ENCODE data around the gene DNAJC21. TPM values are rescaled to one million over a fixed set of nuclear protein-coding genes. Genes with fewer than 3 reads are reported as not detected.

DNAJC21 gene
- total and polyA plus RNA-seq, 10 donors, result 16.3 to 35.2 (median 29.1) TPM

DNA sequence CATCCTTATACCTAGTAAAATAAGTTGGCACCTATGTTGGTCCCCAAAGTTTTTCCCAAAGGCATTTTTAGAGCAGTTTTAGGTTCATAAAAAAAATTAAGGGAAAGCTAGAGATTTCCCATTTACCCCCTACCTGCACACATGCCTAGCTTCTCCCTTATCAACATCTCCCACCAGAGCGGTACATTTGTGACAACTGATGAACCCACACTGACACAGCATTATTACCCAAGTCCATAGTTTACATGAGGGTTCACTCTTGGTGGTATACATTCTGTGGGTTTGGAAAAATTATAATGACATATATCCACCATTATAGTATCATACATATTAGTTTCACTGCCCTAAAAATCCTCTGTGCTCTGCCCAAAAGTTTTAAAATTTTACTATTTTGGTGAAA, 26.1 kb upstream of the DNAJC21 start:
- H3K36me3 ChIP-seq, result peaks cover 0 to 35% (median 5%) of the 10 kb centered on the region in 6 donors
- H3K4me3 ChIP-seq, result no peak overlapping the region
- no peaks in the 10 kb centered on the region for H3K9me3 ChIP-seq
- H3K27me3 ChIP-seq (replicated peaks in 1 of 7), result no peaks in the 10 kb centered on the region
- TF ChIP-seq POLR2A (IDR thresholded peaks at IDR 0.05) (no peak), POLR2AphosphoS5 (IDR thresholded peaks at IDR 0.05) (no peak)
- TF ChIP-seq, protein P1, sequence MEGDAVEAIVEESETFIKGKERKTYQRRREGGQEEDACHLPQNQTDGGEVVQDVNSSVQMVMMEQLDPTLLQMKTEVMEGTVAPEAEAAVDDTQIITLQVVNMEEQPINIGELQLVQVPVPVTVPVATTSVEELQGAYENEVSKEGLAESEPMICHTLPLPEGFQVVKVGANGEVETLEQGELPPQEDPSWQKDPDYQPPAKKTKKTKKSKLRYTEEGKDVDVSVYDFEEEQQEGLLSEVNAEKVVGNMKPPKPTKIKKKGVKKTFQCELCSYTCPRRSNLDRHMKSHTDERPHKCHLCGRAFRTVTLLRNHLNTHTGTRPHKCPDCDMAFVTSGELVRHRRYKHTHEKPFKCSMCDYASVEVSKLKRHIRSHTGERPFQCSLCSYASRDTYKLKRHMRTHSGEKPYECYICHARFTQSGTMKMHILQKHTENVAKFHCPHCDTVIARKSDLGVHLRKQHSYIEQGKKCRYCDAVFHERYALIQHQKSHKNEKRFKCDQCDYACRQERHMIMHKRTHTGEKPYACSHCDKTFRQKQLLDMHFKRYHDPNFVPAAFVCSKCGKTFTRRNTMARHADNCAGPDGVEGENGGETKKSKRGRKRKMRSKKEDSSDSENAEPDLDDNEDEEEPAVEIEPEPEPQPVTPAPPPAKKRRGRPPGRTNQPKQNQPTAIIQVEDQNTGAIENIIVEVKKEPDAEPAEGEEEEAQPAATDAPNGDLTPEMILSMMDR (IDR thresholded peaks at IDR 0.05 in 8 of 11, conservative IDR thresholded peaks at IDR 0.05 in 3 of 11), result no peak
- no peak for DNase-seq
- intact Hi-C loops (cut with DNase I; ENCODE audit: low total_unique reads), result no loop called here
- 31 to 71% (median 67%) methylated on average over 1 of the region's 1 CpG for WGBS, 5 donors
- H3K4me1 ChIP-seq, result peaks cover 0 to 5% (median 0%) of the 10 kb centered on the region in 6 donors
- H3K27ac ChIP-seq, result no peak overlapping the region

- intact Hi-C loops (cut with DNase I; ENCODE audit: low total_unique reads), result no loop called here
- TF ChIP-seq, protein P1 (IDR thresholded peaks at IDR 0.05 in 8 of 11, conservative IDR thresholded peaks at IDR 0.05 in 3 of 11), result peak in 1 of 11 experiments; percentile 13
- TF ChIP-seq POLR2A (IDR thresholded peaks at IDR 0.05) (no peak), POLR2AphosphoS5 (IDR thresholded peaks at IDR 0.05) (no peak)
- H3K9me3 ChIP-seq, result no peaks in the 10 kb centered on the region
- H3K27ac ChIP-seq, result no peak overlapping the region
- no peak for DNase-seq
- H3K27me3 ChIP-seq (replicated peaks in 1 of 7), result no peaks in the 10 kb centered on the region
- peaks cover 0 to 5% (median 0%) of the 10 kb centered on the region in 6 donors for H3K4me1 ChIP-seq
- WGBS, 5 donors, result 85 to 93% (median 86%) methylated on average over 2 of the region's 2 CpGs
- peaks cover 0 to 58% (median 19%) of the 10 kb centered on the region in 6 donors for H3K36me3 ChIP-seq
- H3K4me3 ChIP-seq, result no peak overlapping the region
These were observed 23.8 kb upstream of the DNAJC21 start for GRCh38 chr5:34905564-34905963.

GRCh38 chr5:34913072-34913471, 16.3 kb upstream of the DNAJC21 start:
- TF ChIP-seq POLR2AphosphoS5 (IDR thresholded peaks at IDR 0.05) (no peak), POLR2A (IDR thresholded peaks at IDR 0.05) (no peak)
- TF ChIP-seq, protein P1 (IDR thresholded peaks at IDR 0.05 in 8 of 11, conservative IDR thresholded peaks at IDR 0.05 in 3 of 11), result no peak
- no peaks in the 10 kb centered on the region for H3K9me3 ChIP-seq
- 81 to 92% (median 85%) methylated on average over 2 of the region's 2 CpGs for WGBS, 5 donors
- intact Hi-C loops (cut with DNase I; ENCODE audit: low total_unique reads), result no loop called here
- H3K4me1 ChIP-seq, result peaks cover 24 to 50% (median 39%) of the 10 kb centered on the region in 6 donors
- peaks cover 0 to 52% (median 31%) of the 10 kb centered on the region in 6 donors for H3K36me3 ChIP-seq
- no peaks in the 10 kb centered on the region for H3K27me3 ChIP-seq (replicated peaks in 1 of 7)
- no peak overlapping the region for H3K4me3 ChIP-seq
- no peak overlapping the region for H3K27ac ChIP-seq
- no peak for DNase-seq

DNA sequence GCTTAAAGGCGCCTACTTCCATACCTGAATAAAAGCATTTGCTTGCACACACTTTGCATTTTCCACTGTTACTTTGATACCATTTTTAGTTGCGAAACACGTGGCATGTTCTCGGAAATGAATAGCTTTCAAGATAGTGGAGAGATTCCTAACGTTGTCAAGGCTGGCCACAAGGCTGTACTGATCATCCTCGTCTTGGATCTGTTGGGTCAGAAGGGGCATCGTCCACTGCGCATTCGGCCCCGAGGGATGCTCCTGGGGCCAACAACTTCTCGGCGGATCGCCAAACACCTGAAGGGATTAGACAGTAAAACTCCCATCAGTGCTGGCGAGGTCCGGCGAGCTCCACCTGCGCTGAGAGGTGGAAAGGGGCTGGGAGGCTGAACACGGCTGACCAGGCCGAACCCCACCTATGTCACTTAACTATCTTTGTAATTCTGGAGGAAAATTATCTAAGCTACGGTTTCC, 14.7 kb upstream of the DNAJC21 start:
- peak; percentile 86 for DNase-seq
- WGBS, 5 donors, result 2 to 4% (median 3%) methylated on average over 20 of the region's 20 CpGs

More for the DNA sequence above, 14.7 kb upstream of the DNAJC21 start:
- no peaks in the 10 kb centered on the region for H3K27me3 ChIP-seq (replicated peaks in 1 of 7)
- no peaks in the 10 kb centered on the region for H3K9me3 ChIP-seq
- peak overlapping the region; percentile 86 to 93 (median 90) for H3K27ac ChIP-seq
- peaks cover 24 to 56% (median 42%) of the 10 kb centered on the region in 6 donors for H3K4me1 ChIP-seq
- intact Hi-C loops (cut with DNase I; ENCODE audit: low total_unique reads), result no loop called here
- TF ChIP-seq, protein P1 (IDR thresholded peaks at IDR 0.05 in 8 of 11, conservative IDR thresholded peaks at IDR 0.05 in 3 of 11), result no peak
- TF ChIP-seq POLR2A (IDR thresholded peaks at IDR 0.05) (no peak), POLR2AphosphoS5 (IDR thresholded peaks at IDR 0.05) (no peak)
- H3K4me3 ChIP-seq, result peak overlapping the region; percentile 79 to 98 (median 96)
- H3K36me3 ChIP-seq, result peaks cover 0 to 51% (median 28%) of the 10 kb centered on the region in 6 donors
